AG09319 (cell line): Measurements from ENCODE around the gene TAS2R46.

Experiments used
- DNase-seq: peaks from one replicate; pipeline ENCODE4 v3.0.0-alpha.2; 2010; ENCODE audit warnings: low read depth; ENCODE audit errors: extremely low read depth
- CTCF ChIP-seq: IDR thresholded peaks from 2 replicates; pipeline ENCODE4 v1.5.1; 2011; ENCODE audit warnings: low read depth, mild to moderate bottlenecking, inconsistent platforms, low read length, moderate library complexity

Gene TAS2R46

GRCh38 chr12:11031307-11031706 is 30.8 kb downstream of the TAS2R46 start, which contains the start of gene TAS2R31:
TSS of gene TAS2R31 (minus strand) at chr12:11031407. CDS start at chr12:11031335, 72 bp downstream.
- no peak for DNase-seq
- TF ChIP-seq CTCF: no peak

- TF ChIP-seq CTCF: no peak
- DNase-seq: no peak
These were observed 36.0 kb downstream of the TAS2R46 start for GRCh38 chr12:11026118-11026517.

- no peak for TF ChIP-seq CTCF
- no peak for DNase-seq
These were observed 38.7 kb downstream of the TAS2R46 start for GRCh38 chr12:11023387-11023786.

GRCh38 chr12:11022520-11022919 is 39.6 kb downstream of the TAS2R46 start, which contains the start of gene TAS2R19:
TSS of gene TAS2R19 (minus strand) at chr12:11022620. CDS start at chr12:11022571, 49 bp downstream.
- DNase-seq: no peak
- no peak for TF ChIP-seq CTCF

GRCh38 chr12:11016937-11017336 is 45.2 kb downstream of the TAS2R46 start:
- no peak for TF ChIP-seq CTCF

GRCh38 chr12:11015775-11016430 is 46.2 kb downstream of the TAS2R46 start:
- no peak for TF ChIP-seq CTCF
- DNase-seq: no peak

More at GRCh38 chr12:11016937-11017336, 45.2 kb downstream of the TAS2R46 start:
- no peak for DNase-seq

- no peak for TF ChIP-seq CTCF
- DNase-seq: no peak
These were observed 47.9 kb downstream of the TAS2R46 start for GRCh38 chr12:11014234-11014633.
